Left ventricle myocardium inferior (tissue), 1 donor: ENCODE data around the gene EDDM13. TPM values are rescaled to one million over a fixed set of nuclear protein-coding genes. Genes with fewer than 3 reads are reported as not detected.
A peak's percentile ranks its signal among the peaks of the same experiment; 100 is the strongest.
"Not testable (repeated sequence)": the region's sequence is repeated elsewhere in the genome, so short reads cannot be mapped to it uniquely, and the experiment has no call there.

Experiments
- DNase-seq: peaks from one replicate; pipeline ENCODE4 v3.0.0-alpha.2; 2020
- H3K27ac ChIP-seq: fragments of 200-600 bp; replicated peaks from 2 replicates; pipeline ENCODE4 v1.8.0; 2021
- H3K27me3 ChIP-seq: fragments of 200-600 bp; 2 replicates; pipeline ENCODE4 v1.8.0; 2021; ENCODE audit warnings: low read depth
- H3K36me3 ChIP-seq: fragments of 200-600 bp; 2 replicates; pipeline ENCODE4 v1.8.0; 2021
- H3K4me1 ChIP-seq: fragments of 200-600 bp; 2 replicates; pipeline ENCODE4 v1.8.0; 2021
- H3K4me3 ChIP-seq: fragments of 200-600 bp; 2 replicates; pipeline ENCODE4 v1.8.0; 2021; ENCODE audit warnings: mild to moderate bottlenecking, moderate library complexity
- H3K9me3 ChIP-seq: fragments of 200-600 bp; replicated peaks from 2 replicates; pipeline ENCODE4 v1.8.0; 2021
- CTCF ChIP-seq: fragments of 200-600 bp; IDR thresholded peaks from 2 replicates; pipeline ENCODE4 v1.8.0; 2021; ENCODE audit warnings: antibody characterized with exemption, mild to moderate bottlenecking, borderline replicate concordance
- intact Hi-C: fragments of 100-400 bp; cut with micrococcal nuclease; formaldehyde crosslinking; loops from one replicate; pipeline ENCODE4 v1.11.0; 2022
- total RNA-seq: library from RNA; stranded (reverse); fragmentation: NEBNext Ultra II Directional; extraction: Animal tissue kit (Norgen Biotek cat#: 25700); gene quantifications from one replicate; pipeline ENCODE4 v1.2.1, GENCODE V29; 2021
- donor health status: DM: no; HTN: yes; CAD: no; lungs with severe emphysema.

EDDM13 gene
- total RNA-seq, 1 donor from 2014 or later, result 0.55 TPM

DNA sequence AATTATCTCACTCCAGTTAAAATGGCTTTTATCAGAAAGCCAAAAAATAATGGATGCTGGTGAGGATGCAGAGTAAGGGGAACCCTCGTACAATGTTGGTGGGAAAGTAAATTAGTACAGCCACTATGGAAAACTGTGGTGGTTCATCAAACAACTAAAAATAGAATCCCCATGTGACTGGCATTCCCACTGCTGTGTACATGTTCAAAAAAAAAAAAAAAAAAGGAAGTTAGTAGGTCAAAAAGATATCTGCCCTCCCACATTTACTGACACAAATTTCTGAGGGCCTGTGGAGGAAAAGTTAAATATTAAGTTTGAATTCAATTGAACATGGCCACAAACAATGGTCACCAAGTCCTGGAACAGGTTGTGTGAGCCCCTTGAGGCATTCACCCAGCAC lies 51.9 kb downstream of the EDDM13 start:
- peaks cover 28% of the 10 kb centered on the region for H3K4me1 ChIP-seq
- no peak overlapping the region for H3K4me3 ChIP-seq
- H3K9me3 ChIP-seq, result no peaks in the 10 kb centered on the region
- no peak for DNase-seq
- no peaks in the 10 kb centered on the region for H3K36me3 ChIP-seq
- no peaks in the 10 kb centered on the region for H3K27me3 ChIP-seq
- no peak overlapping the region for H3K27ac ChIP-seq
- intact Hi-C loops, result no loop called here
- no peak for TF ChIP-seq CTCF

- Histone ChIP-seq H3K36me3 (no peaks in the 10 kb centered on the region), H3K4me3 (no peak overlapping the region), H3K27ac (no peak overlapping the region), H3K4me1 (no peaks in the 10 kb centered on the region), H3K9me3 (peaks cover 18% of the 10 kb centered on the region), H3K27me3 (no peaks in the 10 kb centered on the region)
- intact Hi-C loops, result no loop called here
- no peak for DNase-seq
- TF ChIP-seq CTCF, result no peak
Measured at GRCh38 chr19:56332695-56333094, 60.1 kb downstream of the EDDM13 start.

GRCh38 chr19:56333506-56333905 lies 61.0 kb downstream of the EDDM13 start:
- DNase-seq, result no peak
- H3K4me3 ChIP-seq, result no peak overlapping the region
- H3K4me1 ChIP-seq, result no peaks in the 10 kb centered on the region
- no peaks in the 10 kb centered on the region for H3K27me3 ChIP-seq
- no peaks in the 10 kb centered on the region for H3K36me3 ChIP-seq
- H3K27ac ChIP-seq, result no peak overlapping the region
- TF ChIP-seq CTCF, result peak; percentile 74
- intact Hi-C loops, result no loop called here
- H3K9me3 ChIP-seq, result peaks cover 18% of the 10 kb centered on the region

- H3K4me3 ChIP-seq, H3K36me3 ChIP-seq, H3K27ac ChIP-seq, H3K4me1 ChIP-seq, DNase-seq, H3K27me3 ChIP-seq, intact Hi-C loops: not testable (repeated sequence)
- peaks cover 18% of the 10 kb centered on the region for H3K9me3 ChIP-seq
Measured at GRCh38 chr19:56335371-56335770, 62.8 kb downstream of the EDDM13 start.

GRCh38 chr19:56337077-56337476 lies 64.5 kb downstream of the EDDM13 start:
- H3K27me3 ChIP-seq, H3K4me3 ChIP-seq, H3K36me3 ChIP-seq, H3K27ac ChIP-seq, DNase-seq, H3K4me1 ChIP-seq, intact Hi-C loops: not testable (repeated sequence)
- H3K9me3 ChIP-seq, result peaks cover 18% of the 10 kb centered on the region

DNA sequence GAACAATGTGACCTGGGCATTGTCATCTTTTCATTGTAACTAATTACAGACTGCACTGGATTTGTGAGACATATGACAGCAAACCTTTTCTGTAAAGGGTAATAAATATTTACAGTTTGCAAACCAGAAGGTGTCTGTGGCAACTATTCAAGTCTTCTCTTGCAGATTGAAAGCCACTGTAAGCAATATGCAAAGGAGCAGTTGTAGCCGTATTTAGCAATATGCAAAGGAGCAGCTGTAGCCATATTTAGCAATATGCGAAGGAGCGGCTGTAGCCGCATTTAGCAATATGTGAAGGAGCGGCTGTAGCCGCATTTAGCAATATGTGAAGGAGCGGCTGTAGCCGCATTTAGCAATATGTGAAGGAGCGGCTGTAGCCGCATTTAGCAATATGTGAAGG lies 66.5 kb downstream of the EDDM13 start:
- intact Hi-C loops, H3K4me1 ChIP-seq, H3K27ac ChIP-seq, DNase-seq, H3K9me3 ChIP-seq, H3K27me3 ChIP-seq, H3K4me3 ChIP-seq, H3K36me3 ChIP-seq: not testable (repeated sequence)

GRCh38 chr19:56341948-56342347 lies 69.4 kb downstream of the EDDM13 start:
- H3K4me3 ChIP-seq, result no peak overlapping the region
- no peaks in the 10 kb centered on the region for H3K27me3 ChIP-seq
- no peaks in the 10 kb centered on the region for H3K4me1 ChIP-seq
- H3K36me3 ChIP-seq, result no peaks in the 10 kb centered on the region
- no peak for TF ChIP-seq CTCF
- H3K27ac ChIP-seq, result no peak overlapping the region
- intact Hi-C loops, result loop anchor here (10.0 kb wide), 1 partner anchor 277 kb away; no protein-coding TSS in a partner anchor
- no peaks in the 10 kb centered on the region for H3K9me3 ChIP-seq
- no peak for DNase-seq
